RWPE2 (cell line): Measurements from ENCODE around the gene PLCD4.

Experiments used
- ATAC-seq: fragments of 200-7000 bp; cut with Tn5 transposase; 3 replicates; pipeline ENCODE4 v1.9.1; 2021; ENCODE audit warnings: low read depth
- DNase-seq: peaks from one replicate; pipeline ENCODE4 v3.0.0-alpha.2; 2020; ENCODE audit warnings: low spot score
- H3K27ac ChIP-seq: fragments of 450-650 bp; 2 replicates; pipeline ENCODE4 v1.5.1; 2017; ENCODE audit warnings: mild to moderate bottlenecking; ENCODE audit not compliant: poor library complexity, severe bottlenecking
- H3K27me3 ChIP-seq: fragments of 250-450 bp; sonication (Bioruptor Pico); 2 replicates; pipeline ENCODE4 v1.5.1; 2021; ENCODE audit warnings: mild to moderate bottlenecking, moderate library complexity; ENCODE audit not compliant: insufficient read depth, poor library complexity, severe bottlenecking
- H3K36me3 ChIP-seq: fragments of 250-450 bp; sonication (Bioruptor Pico); 2 replicates; pipeline ENCODE4 v1.5.1; 2020; ENCODE audit warnings: low read depth, mild to moderate bottlenecking, moderate library complexity
- H3K4me1 ChIP-seq: fragments of 250-450 bp; sonication (Bioruptor Pico); 2 replicates; pipeline ENCODE4 v1.5.1; 2021; ENCODE audit warnings: mild to moderate bottlenecking, moderate library complexity; ENCODE audit not compliant: insufficient read depth, poor library complexity, severe bottlenecking
- H3K4me3 ChIP-seq: fragments of 250-450 bp; sonication (Bioruptor Pico); 2 replicates; pipeline ENCODE4 v1.5.1; 2021; ENCODE audit warnings: mild to moderate bottlenecking, moderate library complexity; ENCODE audit not compliant: severe bottlenecking
- H3K9me3 ChIP-seq: fragments of 250-450 bp; sonication (Bioruptor Pico); 2 replicates; pipeline ENCODE4 v1.5.1; 2021; ENCODE audit warnings: mild to moderate bottlenecking, moderate library complexity; ENCODE audit not compliant: severe bottlenecking
- TF ChIP-seq, protein P1 (sequence below): fragments of 450-650 bp; IDR thresholded peaks from one replicate; pipeline ENCODE4 v1.5.1; 2017; ENCODE audit warnings: mild to moderate bottlenecking, moderate library complexity; ENCODE audit not compliant: poor library complexity, severe bottlenecking

Gene PLCD4

GRCh38 chr2:218570850-218571249 lies 36.8 kb upstream of the PLCD4 start:
- H3K4me1 ChIP-seq: peaks cover 7% of the 10 kb centered on the region
- TF ChIP-seq, protein P1, sequence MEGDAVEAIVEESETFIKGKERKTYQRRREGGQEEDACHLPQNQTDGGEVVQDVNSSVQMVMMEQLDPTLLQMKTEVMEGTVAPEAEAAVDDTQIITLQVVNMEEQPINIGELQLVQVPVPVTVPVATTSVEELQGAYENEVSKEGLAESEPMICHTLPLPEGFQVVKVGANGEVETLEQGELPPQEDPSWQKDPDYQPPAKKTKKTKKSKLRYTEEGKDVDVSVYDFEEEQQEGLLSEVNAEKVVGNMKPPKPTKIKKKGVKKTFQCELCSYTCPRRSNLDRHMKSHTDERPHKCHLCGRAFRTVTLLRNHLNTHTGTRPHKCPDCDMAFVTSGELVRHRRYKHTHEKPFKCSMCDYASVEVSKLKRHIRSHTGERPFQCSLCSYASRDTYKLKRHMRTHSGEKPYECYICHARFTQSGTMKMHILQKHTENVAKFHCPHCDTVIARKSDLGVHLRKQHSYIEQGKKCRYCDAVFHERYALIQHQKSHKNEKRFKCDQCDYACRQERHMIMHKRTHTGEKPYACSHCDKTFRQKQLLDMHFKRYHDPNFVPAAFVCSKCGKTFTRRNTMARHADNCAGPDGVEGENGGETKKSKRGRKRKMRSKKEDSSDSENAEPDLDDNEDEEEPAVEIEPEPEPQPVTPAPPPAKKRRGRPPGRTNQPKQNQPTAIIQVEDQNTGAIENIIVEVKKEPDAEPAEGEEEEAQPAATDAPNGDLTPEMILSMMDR: no peak
- no peak overlapping the region for H3K4me3 ChIP-seq
- H3K27me3 ChIP-seq: no peaks in the 10 kb centered on the region
- peaks cover 64% of the 10 kb centered on the region for H3K36me3 ChIP-seq
- no peak for DNase-seq
- no peak for ATAC-seq
- no peaks in the 10 kb centered on the region for H3K9me3 ChIP-seq
- H3K27ac ChIP-seq: peak overlapping the region; percentile 77

DNA sequence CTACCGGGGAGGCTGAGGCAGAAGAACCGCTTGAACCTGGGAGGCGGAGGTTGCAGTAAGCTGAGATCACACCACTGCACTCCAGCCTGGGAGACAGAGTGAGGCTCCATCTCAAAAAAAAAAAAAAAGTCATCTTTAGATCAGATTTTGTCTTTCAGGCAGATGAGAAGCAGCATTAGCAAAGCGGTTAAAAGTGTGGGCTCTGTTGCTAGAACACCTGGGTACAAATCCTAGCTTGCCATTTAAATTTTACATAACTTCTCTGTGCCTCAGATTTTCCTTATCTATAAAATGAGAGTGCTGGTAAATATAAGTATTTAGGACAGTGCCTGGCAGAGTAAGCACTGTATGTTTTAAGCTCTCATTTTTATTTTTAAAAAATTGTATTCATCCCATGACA lies 30.8 kb upstream of the PLCD4 start:
- no peak for DNase-seq
- Histone ChIP-seq H3K27me3 (no peaks in the 10 kb centered on the region), H3K36me3 (peaks cover 73% of the 10 kb centered on the region), H3K4me3 (no peak overlapping the region), H3K27ac (no peak overlapping the region), H3K9me3 (no peaks in the 10 kb centered on the region), H3K4me1 (peaks cover 7% of the 10 kb centered on the region)
- no peak for ATAC-seq
- TF ChIP-seq, protein P1: no peak

GRCh38 chr2:218577482-218578220 lies 30.0 kb upstream of the PLCD4 start:
- H3K4me3 ChIP-seq: no peak overlapping the region
- H3K27ac ChIP-seq: no peak overlapping the region
- H3K9me3 ChIP-seq: no peaks in the 10 kb centered on the region
- H3K4me1 ChIP-seq: peaks cover 12% of the 10 kb centered on the region
- DNase-seq (no peak), ATAC-seq (no peak)
- no peaks in the 10 kb centered on the region for H3K27me3 ChIP-seq
- H3K36me3 ChIP-seq: peaks cover 70% of the 10 kb centered on the region
- TF ChIP-seq, protein P1: no peak

GRCh38 chr2:218578272-218578877 lies 29.3 kb upstream of the PLCD4 start:
- Histone ChIP-seq H3K36me3 (peaks cover 70% of the 10 kb centered on the region), H3K9me3 (no peaks in the 10 kb centered on the region)
- DNase-seq: no peak

More at GRCh38 chr2:218578272-218578877, 29.3 kb upstream of the PLCD4 start:
- ATAC-seq: no peak
- Histone ChIP-seq H3K27me3 (no peaks in the 10 kb centered on the region), H3K4me3 (no peak overlapping the region), H3K4me1 (peaks cover 12% of the 10 kb centered on the region), H3K27ac (no peak overlapping the region)
- TF ChIP-seq, protein P1: no peak
